Measurements from ENCODE around the gene BUB1B. TPM values are rescaled to one million over a fixed set of nuclear protein-coding genes. Genes with fewer than 3 reads are reported as not detected.

The BUB1B gene
- total RNA-seq, 3 donors from 2014 or later (not counting 1 experiment from before 2014, with no cell fraction given): 0.75 to 2.4 (median 1.9) TPM

GRCh38 chr15:40270246-40270995 is 109.6 kb downstream of the BUB1B start:
- Histone ChIP-seq H3K36me3 (ENCODE audit: control insufficient read depth, insufficient read depth, low read length) (no peaks in the 10 kb centered on the region), H3K4me1 (ENCODE audit: control insufficient read depth, insufficient read depth, low read length) (peaks cover 3% of the 10 kb centered on the region), H3K27me3 (ENCODE audit: control insufficient read depth, insufficient read depth, low read length) (no peaks in the 10 kb centered on the region), H3K4me3 (ENCODE audit: low read length) (no peak overlapping the region), H3K9me3 (ENCODE audit: control insufficient read depth, insufficient read depth, low read length) (no peaks in the 10 kb centered on the region), H3K27ac (ENCODE audit: low read length) (no peak overlapping the region)
- Mint-ChIP-seq H3K4me3 (no peak overlapping the region), H3K36me3 (no peaks in the 10 kb centered on the region), H3K27me3 (ENCODE audit: low read depth in 2 of 2) (no peaks in the 10 kb centered on the region), H3K4me1 (peaks cover 0 to 5% of the 10 kb centered on the region in 2 donors), H3K9me3 (no peaks in the 10 kb centered on the region), H3K27ac (no peak overlapping the region)
- WGBS (ENCODE audit: insufficient coverage): 80% methylated on average over 11 of the region's 11 CpGs
- no peak for DNase-seq
- no peak for ATAC-seq
- no peak for TF ChIP-seq CTCF (IDR thresholded peaks at IDR 0.05)
- intact Hi-C loops (cut with micrococcal nuclease): loop anchor here (5.0 kb wide), 2 partner anchors 33 to 583 kb away; partner anchors contain the start of gene PAK6

Other genes starting within 250 kb of the BUB1B start
- gene GPR176, start 240.8 kb upstream of the BUB1B start, total RNA-seq: under 1 TPM in 1 of 3 donors, not detected in 2; 0.38 TPM
- gene EIF2AK4, start 227.0 kb upstream of the BUB1B start, total RNA-seq: 10 to 100 TPM; 13.9 to 21.3 (median 19.6) TPM
- 100 to 1,000 TPM; 126 to 143 (median 127) TPM for gene SRP14, start 121.9 kb upstream of the BUB1B start, total RNA-seq
- gene BMF, start 52.2 kb upstream of the BUB1B start, total RNA-seq: 10 to 100 TPM in 1 of 3 donors, 1 to 10 TPM in 2; 7.6 to 10.5 (median 9.8) TPM
- gene PAK6, start 78.0 kb downstream of the BUB1B start, total RNA-seq: 10 to 100 TPM in 1 of 3 donors, 1 to 10 TPM in 2; 7.6 to 10.9 (median 7.9) TPM
- gene ANKRD63, start 122.0 kb downstream of the BUB1B start, total RNA-seq: not detected
- gene PLCB2, start 146.9 kb downstream of the BUB1B start, total RNA-seq: 100 to 1,000 TPM; 345 to 440 (median 432) TPM
- 10 to 100 TPM; 14.0 to 21.7 (median 15.1) TPM for gene INAFM2, start 162.6 kb downstream of the BUB1B start, total RNA-seq
- 1 to 10 TPM; 4.4 to 5.3 (median 4.7) TPM for gene CCDC9B, start 179.9 kb downstream of the BUB1B start, total RNA-seq
- gene PHGR1, start 190.0 kb downstream of the BUB1B start, total RNA-seq: not detected
- 1 to 10 TPM in 1 of 3 donors, under 1 TPM in 2; 0.20 to 1.0 (median 0.26) TPM for gene DISP2, start 197.2 kb downstream of the BUB1B start, total RNA-seq
- gene KNSTRN, start 221.7 kb downstream of the BUB1B start, total RNA-seq: 1 to 10 TPM; 5.4 to 7.6 (median 5.6) TPM
- 10 to 100 TPM; 56.2 to 76.8 (median 67.3) TPM for gene IVD, start 244.7 kb downstream of the BUB1B start, total RNA-seq

Data from natural killer cell (primary cell).